Measurements from ENCODE around the gene B3GNT4. TPM values are rescaled to one million over a fixed set of nuclear protein-coding genes. Genes with fewer than 3 reads are reported as not detected.

Gene B3GNT4
- total and polyA plus RNA-seq, 2 donors (not counting 1 experiment from before 2014, with no cell fraction given) = not detected

GRCh38 chr12:122185494-122186082 lies 17.9 kb upstream of the B3GNT4 start:
- DNase-seq (no peak), ATAC-seq (ENCODE audit: low read depth) (no peak)
- 87% methylated on average over 7 of the region's 10 CpGs for WGBS (ENCODE audit: insufficient coverage)
- H3K27me3 ChIP-seq (replicated peaks in 1 of 4; ENCODE audit: control extremely low read depth in 1 of 4, control insufficient read depth in 3 of 4, insufficient read depth in 4 of 4, low read length in 3 of 4) = peaks cover 0 to 3% (median 0%) of the 10 kb centered on the region in 4 experiments
- H2AFZ ChIP-seq (ENCODE audit: insufficient read depth, low read depth, low read length, poor library complexity, severe bottlenecking) = no peak overlapping the region
- no peaks in the 10 kb centered on the region for H3K79me2 ChIP-seq (ENCODE audit: control insufficient read depth, insufficient read depth, low read length)
- H3K9ac ChIP-seq (ENCODE audit: low read length) = no peak overlapping the region
- peaks cover 15 to 22% of the 10 kb centered on the region in 2 donors for H3K4me1 ChIP-seq (ENCODE audit: control insufficient read depth in 2 of 2, insufficient read depth in 2 of 2, low read length in 2 of 2)
- ChIA-PET CTCF (no interaction called here), POLR2A (no interaction called here)
- H3K4me3 ChIP-seq (ENCODE audit: control extremely low read depth in 1 of 5, extremely low read depth in 1 of 5, insufficient read depth in 1 of 5, low read depth in 2 of 5, low read length in 4 of 5) = no peak overlapping the region
- intact Hi-C loops (cut with micrococcal nuclease) = no loop called here
- no peak overlapping the region for H3K4me2 ChIP-seq (replicated peaks; ENCODE audit: low read depth, low read length, poor library complexity, severe bottlenecking)
- Mint-ChIP-seq H3K27me3 (peaks cover under 1% of the 10 kb centered on the region), H3K27ac (no peak overlapping the region), H3K4me3 (no peak overlapping the region), H3K4me1 (peaks cover 18% of the 10 kb centered on the region), H3K9me3 (ENCODE audit: insufficient read depth) (no peaks in the 10 kb centered on the region)
- H3K9me3 ChIP-seq (ENCODE audit: control extremely low read depth in 1 of 3, control insufficient read depth in 2 of 3, insufficient read depth in 1 of 3, low read length in 2 of 3) = peaks cover 0 to 6% (median 0%) of the 10 kb centered on the region in 3 donors
- H4K20me1 ChIP-seq (ENCODE audit: control insufficient read depth, insufficient read depth, low read length, poor library complexity, severe bottlenecking) = no peaks in the 10 kb centered on the region
- TF ChIP-seq, protein P1, sequence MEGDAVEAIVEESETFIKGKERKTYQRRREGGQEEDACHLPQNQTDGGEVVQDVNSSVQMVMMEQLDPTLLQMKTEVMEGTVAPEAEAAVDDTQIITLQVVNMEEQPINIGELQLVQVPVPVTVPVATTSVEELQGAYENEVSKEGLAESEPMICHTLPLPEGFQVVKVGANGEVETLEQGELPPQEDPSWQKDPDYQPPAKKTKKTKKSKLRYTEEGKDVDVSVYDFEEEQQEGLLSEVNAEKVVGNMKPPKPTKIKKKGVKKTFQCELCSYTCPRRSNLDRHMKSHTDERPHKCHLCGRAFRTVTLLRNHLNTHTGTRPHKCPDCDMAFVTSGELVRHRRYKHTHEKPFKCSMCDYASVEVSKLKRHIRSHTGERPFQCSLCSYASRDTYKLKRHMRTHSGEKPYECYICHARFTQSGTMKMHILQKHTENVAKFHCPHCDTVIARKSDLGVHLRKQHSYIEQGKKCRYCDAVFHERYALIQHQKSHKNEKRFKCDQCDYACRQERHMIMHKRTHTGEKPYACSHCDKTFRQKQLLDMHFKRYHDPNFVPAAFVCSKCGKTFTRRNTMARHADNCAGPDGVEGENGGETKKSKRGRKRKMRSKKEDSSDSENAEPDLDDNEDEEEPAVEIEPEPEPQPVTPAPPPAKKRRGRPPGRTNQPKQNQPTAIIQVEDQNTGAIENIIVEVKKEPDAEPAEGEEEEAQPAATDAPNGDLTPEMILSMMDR (IDR thresholded peaks at IDR 0.05) = no peak
- no peak for TF ChIP-seq EZH2 (IDR thresholded peaks at IDR 0.05; ENCODE audit: borderline replicate concordance, insufficient read depth, low read depth, low read length, poor library complexity, severe bottlenecking)
- H3K27ac ChIP-seq (ENCODE audit: low read length in 2 of 2) = no peak overlapping the region
- no peaks in the 10 kb centered on the region for H3K36me3 ChIP-seq (replicated peaks in 1 of 2; ENCODE audit: control extremely low read depth in 1 of 2, control insufficient read depth in 1 of 2, extremely low read depth in 1 of 2, insufficient read depth in 2 of 2, low read length in 1 of 2)

GRCh38 chr12:122187466-122187865 lies 16.0 kb upstream of the B3GNT4 start:
- Histone ChIP-seq H3K27me3 (replicated peaks in 1 of 4; ENCODE audit: control extremely low read depth in 1 of 4, control insufficient read depth in 3 of 4, insufficient read depth in 4 of 4, low read length in 3 of 4) (peaks cover 0 to 7% (median 0%) of the 10 kb centered on the region in 4 experiments), H2AFZ (ENCODE audit: insufficient read depth, low read depth, low read length, poor library complexity, severe bottlenecking) (no peak overlapping the region), H3K4me1 (ENCODE audit: control insufficient read depth in 2 of 2, insufficient read depth in 2 of 2, low read length in 2 of 2) (peaks cover 15 to 21% of the 10 kb centered on the region in 2 donors), H3K9ac (ENCODE audit: low read length) (no peak overlapping the region), H3K4me2 (replicated peaks; ENCODE audit: low read depth, low read length, poor library complexity, severe bottlenecking) (no peak overlapping the region), H4K20me1 (ENCODE audit: control insufficient read depth, insufficient read depth, low read length, poor library complexity, severe bottlenecking) (no peaks in the 10 kb centered on the region), H3K27ac (ENCODE audit: low read length in 2 of 2) (no peak overlapping the region), H3K9me3 (ENCODE audit: control extremely low read depth in 1 of 3, control insufficient read depth in 2 of 3, insufficient read depth in 1 of 3, low read length in 2 of 3) (peaks cover 0 to 6% (median 0%) of the 10 kb centered on the region in 3 donors), H3K36me3 (replicated peaks in 1 of 2; ENCODE audit: control extremely low read depth in 1 of 2, control insufficient read depth in 1 of 2, extremely low read depth in 1 of 2, insufficient read depth in 2 of 2, low read length in 1 of 2) (no peaks in the 10 kb centered on the region), H3K79me2 (ENCODE audit: control insufficient read depth, insufficient read depth, low read length) (no peaks in the 10 kb centered on the region), H3K4me3 (ENCODE audit: control extremely low read depth in 1 of 5, extremely low read depth in 1 of 5, insufficient read depth in 1 of 5, low read depth in 2 of 5, low read length in 4 of 5) (no peak overlapping the region)
- Mint-ChIP-seq H3K27me3 (peaks cover 6% of the 10 kb centered on the region), H3K27ac (no peak overlapping the region), H3K4me1 (peaks cover 20% of the 10 kb centered on the region), H3K9me3 (ENCODE audit: insufficient read depth) (no peaks in the 10 kb centered on the region), H3K4me3 (no peak overlapping the region)
- intact Hi-C loops (cut with micrococcal nuclease) = no loop called here
- CTCF ChIA-PET = no interaction called here
- 98% methylated on average over 12 of the region's 12 CpGs for WGBS (ENCODE audit: insufficient coverage)
- TF ChIP-seq EZH2 (IDR thresholded peaks at IDR 0.05; ENCODE audit: borderline replicate concordance, insufficient read depth, low read depth, low read length, poor library complexity, severe bottlenecking) = no peak
- TF ChIP-seq, protein P1 (IDR thresholded peaks at IDR 0.05) = no peak
- DNase-seq = no peak
- no peak for ATAC-seq (ENCODE audit: low read depth)
- POLR2A ChIA-PET = interaction anchor here (0.5 kb wide), 1 partner anchor 204 kb away, joined by 5 read pairs; no protein-coding TSS in a partner anchor
